Ureter (tissue), 1 donor: ENCODE results near the gene ADO. TPM values are rescaled to one million over a fixed set of nuclear protein-coding genes. Genes with fewer than 3 reads are reported as not detected.

Experiments used
- total RNA-seq: library from RNA; stranded (reverse); gene quantifications from one replicate; pipeline ENCODE4 v1.2.4, GENCODE V29; 2023
- donor health status: DM: yes; HTN: yes; CAD: no.

Gene ADO
- total RNA-seq, 1 donor from 2014 or later, result 18.5 TPM

Other genes starting within 250 kb of the ADO start
- 5.7 TPM for gene EGR2, start 11.6 kb downstream of the ADO start, total RNA-seq